ENCODE data around the gene TMEM44.

DNA sequence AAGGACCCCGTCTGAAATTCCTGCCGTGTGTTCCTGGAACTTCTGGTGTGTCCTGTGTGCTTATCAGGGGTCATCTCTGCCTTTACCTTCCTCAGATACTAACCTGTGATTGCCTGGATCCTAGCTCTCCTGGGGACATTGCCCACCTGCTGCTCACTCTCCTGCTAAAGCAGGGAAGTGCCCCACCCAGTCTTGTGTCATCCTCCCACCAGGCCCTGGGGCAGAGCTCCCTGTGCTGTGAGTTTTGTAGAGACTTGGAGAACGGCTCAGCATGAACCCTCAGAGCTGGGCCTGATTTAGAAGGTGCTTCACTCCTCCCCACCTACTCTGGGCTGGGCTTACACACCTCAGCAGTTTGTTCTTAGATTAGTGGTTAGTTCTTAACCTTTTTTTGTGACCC, 3.8 kb upstream of the TMEM44 start:
- TF ChIP-seq POLR2A (IDR thresholded peaks at IDR 0.05; ENCODE audit: low read depth, low read length) (no peak), TAF1 (IDR thresholded peaks at IDR 0.05; ENCODE audit: borderline replicate concordance, low read depth, low read length) (no peak)

Data from GM12892 (cell line).